OCI-LY7 (cell line): ENCODE results near the gene HAGHL. TPM values are rescaled to one million over a fixed set of nuclear protein-coding genes. Genes with fewer than 3 reads are reported as not detected.

Experiments used
- BruUV-seq: library from RNA; stranded (reverse); fragments of 400-500 nt; replicated peaks from 2 replicates; lab custom pipeline; 2021; lab: Mats Ljungman, UMichigan
- CTCF ChIA-PET: fragments of 300-600 bp; sonication (Branson Sonifier 250); formaldehyde crosslinking; loops from one replicate; lab custom pipeline; 2022; ENCODE audit warnings: antibody characterized with exemption; ENCODE audit not compliant: unreplicated experiment; lab: Charles Lee
- POLR2A ChIA-PET: fragments of 300-600 bp; sonication (Branson Sonifier 250); formaldehyde crosslinking; loops from one replicate; lab custom pipeline; 2022; ENCODE audit warnings: antibody characterized with exemption; lab: Charles Lee
- DNase-seq: peaks from one replicate; pipeline ENCODE4 v3.0.0-alpha.2; 2015; ENCODE audit warnings: low spot score
- H2AFZ ChIP-seq: fragments of 200-600 bp; sonication (generic), shearing (Covaris generic); 2 replicates; pipeline ENCODE4 v1.6.1; 2014; ENCODE audit warnings: mild to moderate bottlenecking, antibody characterized with exemption, low read length, moderate library complexity
- H3K27ac ChIP-seq: fragments of 200-600 bp; sonication (generic); 2 replicates; pipeline ENCODE4 v1.5.1; 2014; ENCODE audit warnings: mixed run types, low read depth, mild to moderate bottlenecking, moderate library complexity, low read length, inconsistent platforms; ENCODE audit not compliant: poor library complexity, severe bottlenecking
- H3K36me3 ChIP-seq: fragments of 200-600 bp; sonication (generic); 2 replicates; pipeline ENCODE4 v1.6.1; 2014; ENCODE audit warnings: mild to moderate bottlenecking, antibody characterized with exemption, low read length, moderate library complexity, mixed read lengths; ENCODE audit not compliant: insufficient read depth
- H3K4me1 ChIP-seq: fragments of 200-600 bp; sonication (generic); 2 replicates; pipeline ENCODE4 v1.5.1; 2014; ENCODE audit warnings: mild to moderate bottlenecking, low read length; ENCODE audit not compliant: insufficient read depth, poor library complexity, severe bottlenecking
- H3K4me2 ChIP-seq: fragments of 200-600 bp; sonication (generic); 2 replicates; pipeline ENCODE4 v1.6.1; 2014; ENCODE audit warnings: mild to moderate bottlenecking, low read length
- H3K4me3 ChIP-seq: fragments of 200-600 bp; sonication (generic); 2 replicates; pipeline ENCODE4 v1.5.1; 2014; ENCODE audit warnings: mild to moderate bottlenecking, low read depth, low read length; ENCODE audit not compliant: poor library complexity, severe bottlenecking
- H3K79me2 ChIP-seq: fragments of 200-600 bp; sonication (generic); 2 replicates; pipeline ENCODE4 v1.6.1; 2016; ENCODE audit warnings: low read depth, mild to moderate bottlenecking, low read length, moderate library complexity, mixed read lengths; ENCODE audit not compliant: insufficient read depth
- H3K9me2 ChIP-seq: fragments of 200-600 bp; sonication (generic); 2 replicates; pipeline ENCODE4 v1.6.1; 2016; ENCODE audit warnings: mild to moderate bottlenecking, low read length, mixed read lengths; ENCODE audit not compliant: insufficient read depth
- H3K9me3 ChIP-seq: fragments of 200-600 bp; sonication (generic); 2 replicates; pipeline ENCODE4 v1.6.1; 2014; ENCODE audit warnings: mild to moderate bottlenecking, mixed run types, low read length, mixed read lengths
- H4K20me1 ChIP-seq: fragments of 200-600 bp; sonication (generic); 2 replicates; pipeline ENCODE4 v1.6.1; 2014; ENCODE audit warnings: mild to moderate bottlenecking, antibody characterized with exemption, low read length, moderate library complexity, mixed read lengths; ENCODE audit not compliant: insufficient read depth
- EZH2phosphoT487 ChIP-seq: fragments of 200-600 bp; sonication (generic); IDR thresholded peaks from 2 replicates; pipeline ENCODE4 v1.6.1; 2018; ENCODE audit warnings: low read depth, borderline replicate concordance, mild to moderate bottlenecking, mixed run types, antibody characterized with exemption, low read length, moderate library complexity, mixed read lengths
- intact Hi-C: fragments of 100-400 bp; cut with micrococcal nuclease; formaldehyde crosslinking; loops from one replicate; pipeline ENCODE4 v1.10.0; 2022; ENCODE audit not compliant: unreplicated experiment
- total RNA-seq, 2 experiments: library from RNA; depleted of rRNA in 1 of 2; stranded (reverse); fragments of >200 nt in 1 of 2; shearing (Covaris generic) in 1 of 2; gene quantifications; 2 replicates each; pipeline ENCODE4 v1.2.3, GENCODE V29; 2014 to 2022
- TF ChIP-seq, protein P1 (sequence below): fragments of 200-600 bp; sonication (generic); conservative IDR thresholded peaks from 2 replicates; pipeline ENCODE4 v1.5.1; 2014; ENCODE audit warnings: mild to moderate bottlenecking, antibody characterized with exemption, low read length, moderate library complexity, mixed read lengths

Gene HAGHL
- total RNA-seq, 2 experiments from 2014 or later = 30.8 to 57.9 TPM

GRCh38 chr16:714079-714478 lies 12.8 kb upstream of the HAGHL start:
- CTCF ChIA-PET = no interaction called here
- H3K36me3 ChIP-seq = no peaks in the 10 kb centered on the region
- POLR2A ChIA-PET = interaction anchor here (2.0 kb wide), 1 partner anchor 14 kb away, joined by 5 read pairs; no protein-coding TSS in a partner anchor
- no peak overlapping the region for H3K27ac ChIP-seq
- H4K20me1 ChIP-seq = no peaks in the 10 kb centered on the region
- intact Hi-C loops = no loop called here
- H3K9me2 ChIP-seq = no peaks in the 10 kb centered on the region
- no peaks in the 10 kb centered on the region for H3K79me2 ChIP-seq
- H2AFZ ChIP-seq = no peak overlapping the region
- no peak overlapping the region for H3K4me3 ChIP-seq
- H3K4me1 ChIP-seq = peaks cover 25% of the 10 kb centered on the region
- no peaks in the 10 kb centered on the region for H3K9me3 ChIP-seq
- H3K4me2 ChIP-seq = peak overlapping the region; percentile 58; the same call in 1 of the 2 replicates
- DNase-seq = no peak
- BruUV-seq = no TSS peak
- no peak for TF ChIP-seq EZH2phosphoT487
- TF ChIP-seq, protein P1, sequence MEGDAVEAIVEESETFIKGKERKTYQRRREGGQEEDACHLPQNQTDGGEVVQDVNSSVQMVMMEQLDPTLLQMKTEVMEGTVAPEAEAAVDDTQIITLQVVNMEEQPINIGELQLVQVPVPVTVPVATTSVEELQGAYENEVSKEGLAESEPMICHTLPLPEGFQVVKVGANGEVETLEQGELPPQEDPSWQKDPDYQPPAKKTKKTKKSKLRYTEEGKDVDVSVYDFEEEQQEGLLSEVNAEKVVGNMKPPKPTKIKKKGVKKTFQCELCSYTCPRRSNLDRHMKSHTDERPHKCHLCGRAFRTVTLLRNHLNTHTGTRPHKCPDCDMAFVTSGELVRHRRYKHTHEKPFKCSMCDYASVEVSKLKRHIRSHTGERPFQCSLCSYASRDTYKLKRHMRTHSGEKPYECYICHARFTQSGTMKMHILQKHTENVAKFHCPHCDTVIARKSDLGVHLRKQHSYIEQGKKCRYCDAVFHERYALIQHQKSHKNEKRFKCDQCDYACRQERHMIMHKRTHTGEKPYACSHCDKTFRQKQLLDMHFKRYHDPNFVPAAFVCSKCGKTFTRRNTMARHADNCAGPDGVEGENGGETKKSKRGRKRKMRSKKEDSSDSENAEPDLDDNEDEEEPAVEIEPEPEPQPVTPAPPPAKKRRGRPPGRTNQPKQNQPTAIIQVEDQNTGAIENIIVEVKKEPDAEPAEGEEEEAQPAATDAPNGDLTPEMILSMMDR = no peak

DNA sequence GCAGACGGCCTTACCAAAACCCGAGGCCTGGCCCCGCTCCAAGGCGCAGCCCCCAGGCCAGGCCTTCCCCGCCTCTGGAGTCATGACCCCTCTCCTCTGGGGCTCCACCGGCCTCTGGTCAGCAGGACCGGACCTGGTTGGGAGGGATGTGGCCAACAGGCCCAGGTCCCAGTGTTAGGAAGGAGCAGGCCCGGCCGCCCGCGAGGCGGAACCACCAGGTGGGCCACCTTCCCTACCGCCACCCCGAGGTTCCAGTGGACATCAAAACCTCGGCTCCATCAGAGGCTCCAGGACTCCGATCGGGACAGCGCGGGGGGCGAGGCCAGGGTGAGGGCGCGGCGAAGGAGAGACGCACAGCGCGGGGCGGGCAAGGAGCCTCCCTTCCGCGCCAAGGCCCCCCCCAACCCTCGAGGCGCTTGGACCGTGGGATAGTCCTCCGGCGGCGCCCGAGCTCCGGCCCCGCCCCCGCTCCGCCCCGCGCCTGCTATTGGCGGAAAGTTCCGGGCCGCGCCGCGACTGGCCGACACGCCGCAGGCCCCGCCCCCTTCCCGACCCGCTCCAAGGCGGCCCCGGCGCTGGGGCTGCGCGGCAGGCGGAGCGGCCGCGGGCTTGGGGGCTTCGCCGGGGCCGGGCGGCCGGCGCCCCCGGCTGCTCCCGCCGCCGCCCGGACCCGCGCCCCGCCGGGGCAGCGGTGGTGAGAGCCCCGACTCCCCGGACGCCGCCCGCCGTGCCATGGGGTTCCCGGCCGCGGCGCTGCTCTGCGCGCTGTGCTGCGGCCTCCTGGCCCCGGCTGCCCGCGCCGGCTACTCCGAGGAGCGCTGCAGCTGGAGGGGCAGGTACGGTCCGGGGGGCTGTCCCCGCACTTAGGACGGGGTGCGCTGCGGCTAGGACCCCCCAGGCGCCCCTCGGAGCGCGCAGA lies 12.1 kb upstream of the HAGHL start, which contains the start of gene METRN:
TSS of gene METRN (plus strand) at position 561 of the 919 bp plus-strand sequence. CDS start at position 733, 172 bp downstream.
- H3K9me3 ChIP-seq = no peaks in the 10 kb centered on the region
- BruUV-seq = no TSS peak
- H3K4me2 ChIP-seq = peak within 1 kb of the TSS; percentile 69
- H3K36me3 ChIP-seq = no peaks in the 10 kb centered on the region
- peak within 1 kb of the TSS; percentile 65 for H3K4me3 ChIP-seq
- no peak within 1 kb of the TSS for H3K27ac ChIP-seq
- H3K79me2 ChIP-seq = no peaks in the 10 kb centered on the region
- no peak within 1 kb of the TSS for H2AFZ ChIP-seq
- POLR2A ChIA-PET = interaction anchor here (0.5 to 2.0 kb wide), 4 partner anchors 13 to 997 kb away, joined by 3 to 8 read pairs (median 4); partner anchors contain the start of genes CHTF18 and RPUSD1
- peaks cover 33% of the 10 kb centered on the region for H3K4me1 ChIP-seq
- CTCF ChIA-PET = no interaction called here
- peak; percentile 89 for DNase-seq
- H3K9me2 ChIP-seq = no peaks in the 10 kb centered on the region
- no peak for TF ChIP-seq EZH2phosphoT487
- TF ChIP-seq, protein P1 = no peak
- H4K20me1 ChIP-seq = no peaks in the 10 kb centered on the region
- intact Hi-C loops = no loop called here
